Measurements from ENCODE around the gene CHAT.

Gene CHAT

DNA sequence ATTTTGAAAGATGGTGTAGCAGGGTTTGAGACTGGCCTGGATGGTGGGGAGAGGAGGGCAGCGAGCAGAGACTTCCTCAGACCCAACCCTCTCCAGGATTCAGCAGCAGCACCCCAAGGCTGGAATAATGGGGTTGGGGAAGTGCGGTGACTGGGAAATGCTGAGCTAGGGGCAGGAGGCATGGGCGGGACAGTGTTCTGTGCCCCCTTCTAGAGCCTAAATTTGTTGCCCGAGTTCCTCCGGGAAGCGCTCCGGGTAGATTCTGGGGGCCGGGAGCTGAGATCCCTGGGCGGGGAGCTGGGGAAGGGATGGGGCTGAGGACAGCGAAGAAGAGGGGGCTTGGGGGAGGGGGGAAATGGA, at the start of gene CHAT:
Gene CHAT, plus strand, starts transcription at position 156 of the 360 bp plus-strand sequence. Its CDS starts 153 bp downstream, at position 309.
- no peak for DNase-seq (ENCODE audit: low read depth in 3 of 3)

DNA sequence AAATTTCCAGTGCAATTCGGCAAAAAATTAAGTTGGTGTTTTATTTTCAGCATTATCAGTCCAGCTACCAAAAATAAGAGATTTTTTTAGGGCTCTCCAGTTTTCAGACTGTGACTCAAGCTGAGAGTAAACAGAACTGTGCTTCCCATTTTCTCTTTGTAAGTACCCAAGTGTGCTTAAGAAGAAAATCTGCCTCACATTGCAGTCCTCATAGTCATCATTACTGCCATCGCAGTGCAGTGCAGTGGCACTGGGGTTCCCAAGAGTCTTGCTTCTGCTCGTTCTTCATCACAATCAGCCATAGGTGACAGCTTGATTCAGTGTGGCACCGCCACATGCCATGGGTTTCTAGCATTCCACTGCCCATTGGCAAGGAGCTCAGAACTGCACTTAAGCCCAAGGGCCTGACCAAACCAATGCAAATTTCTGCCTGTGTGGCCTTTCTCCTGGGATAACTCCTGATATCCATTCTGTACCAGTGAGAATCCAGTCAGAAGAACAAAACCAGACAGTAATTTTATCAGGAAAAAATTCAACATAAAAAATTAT, 49.3 kb upstream of the CHAT start:
- DNase-seq (ENCODE audit: low read depth in 3 of 3): no peak

DNA sequence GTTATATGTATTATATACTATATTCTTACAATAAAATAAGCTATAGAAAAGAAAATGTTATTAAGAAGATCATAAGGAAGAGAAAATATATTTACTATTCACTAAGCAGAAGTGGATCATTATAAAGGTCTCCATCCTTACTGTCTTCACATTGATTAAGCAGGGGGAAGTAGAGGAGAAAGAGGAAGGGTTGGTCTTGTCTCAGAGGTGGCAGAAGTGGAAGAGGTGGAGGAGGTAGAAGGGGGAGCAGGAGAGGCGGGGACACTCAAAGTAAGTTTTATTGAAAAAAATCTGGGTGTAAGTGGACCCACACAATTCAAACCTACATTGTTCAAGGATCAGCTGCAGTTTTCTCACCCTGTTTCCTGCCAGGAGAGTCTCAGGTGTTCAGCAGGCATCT, 46.0 kb upstream of the CHAT start:
- DNase-seq (ENCODE audit: low read depth in 3 of 3): no peak

GRCh38 chr10:49568235-49568634, 45.6 kb upstream of the CHAT start:
- no peak for DNase-seq (ENCODE audit: low read depth in 3 of 3)

DNA sequence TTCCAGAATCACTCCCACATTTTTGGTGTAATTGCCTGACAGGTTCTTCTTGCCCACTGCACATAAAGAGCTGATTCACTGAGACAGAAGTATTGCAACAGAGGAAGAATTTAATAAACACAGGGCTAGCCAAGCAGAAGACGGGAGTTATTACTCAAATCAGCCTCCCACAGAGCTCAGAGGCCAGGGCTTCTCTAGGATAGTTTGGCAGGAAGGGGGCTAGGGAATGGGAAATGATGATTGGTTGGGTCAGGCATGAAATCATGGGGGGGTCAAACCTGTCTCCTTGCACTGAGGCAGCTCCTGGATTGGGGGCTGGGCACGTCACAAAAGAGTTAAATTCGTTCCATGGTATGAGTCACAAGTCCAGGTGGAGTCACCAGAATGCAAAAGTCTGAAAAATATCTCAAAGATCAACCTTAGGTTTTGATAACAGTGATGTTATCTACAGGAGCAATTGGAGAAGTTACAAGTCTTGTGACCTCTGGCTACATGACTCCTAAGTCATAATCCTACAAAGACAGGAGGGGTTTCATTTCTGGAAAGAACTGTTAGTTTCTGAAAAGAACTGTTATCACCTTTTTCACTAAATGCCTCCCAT, 44.7 kb upstream of the CHAT start:
- no peak for DNase-seq (ENCODE audit: low read depth in 3 of 3)

GRCh38 chr10:49571388-49571787, 42.4 kb upstream of the CHAT start:
- DNase-seq (ENCODE audit: low read depth in 3 of 3): no peak

GRCh38 chr10:49572594-49573114, 41.2 kb upstream of the CHAT start:
- no peak for DNase-seq (ENCODE audit: low read depth in 3 of 3)

DNA sequence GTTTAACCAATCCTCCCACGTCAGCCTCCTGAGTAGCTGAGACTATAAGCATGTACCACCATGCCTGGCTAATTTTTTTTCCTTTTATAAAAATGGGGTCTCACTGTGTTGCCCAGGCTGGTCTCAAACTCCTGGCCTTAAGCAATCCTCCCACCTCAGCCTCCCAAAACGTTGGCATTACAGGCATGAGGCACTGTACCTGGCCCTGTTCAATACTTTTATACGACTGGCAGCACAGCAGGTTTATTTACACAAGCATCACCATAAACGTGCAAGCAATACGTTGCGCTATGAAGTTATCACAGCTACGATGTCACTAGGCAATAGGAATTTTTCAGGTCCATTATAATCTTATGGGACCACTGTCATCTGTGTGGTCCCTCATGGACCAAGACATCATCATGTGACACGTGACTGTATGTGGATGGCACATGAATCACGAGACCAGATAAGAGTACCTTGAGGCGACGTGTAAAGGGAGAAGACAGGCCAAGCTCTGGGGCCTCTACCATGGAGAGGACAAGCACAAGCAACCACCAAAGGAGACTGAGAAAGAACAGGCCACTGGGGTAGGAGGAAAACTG, 38.3 kb upstream of the CHAT start:
- DNase-seq (ENCODE audit: low read depth in 3 of 3): no peak

GRCh38 chr10:49577182-49577925, 36.5 kb upstream of the CHAT start:
- DNase-seq (ENCODE audit: low read depth in 3 of 3): no peak

- DNase-seq (ENCODE audit: low read depth in 3 of 3): no peak
Observed at GRCh38 chr10:49578392-49578791, 35.4 kb upstream of the CHAT start.

GRCh38 chr10:49579621-49580020, 34.2 kb upstream of the CHAT start:
- DNase-seq (ENCODE audit: low read depth in 3 of 3): no peak

DNA sequence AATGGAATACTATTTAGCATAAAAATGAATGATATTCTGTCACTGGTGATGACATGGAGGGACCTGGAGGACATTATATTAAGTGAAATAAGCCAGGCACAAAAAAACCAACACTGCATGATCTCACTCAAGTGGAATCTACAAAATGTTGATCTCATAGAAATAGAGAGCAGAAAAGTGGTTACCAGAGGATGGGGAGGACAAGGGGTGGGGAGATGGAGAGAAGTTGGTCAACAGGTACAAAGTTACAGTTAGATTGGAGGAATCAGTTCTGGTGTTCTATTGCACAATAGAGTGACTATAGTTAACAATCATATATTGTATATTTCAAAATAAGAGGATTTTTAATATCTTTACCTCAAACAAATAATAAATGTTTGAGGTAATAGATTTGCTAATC, 28.4 kb upstream of the CHAT start:
- DNase-seq (ENCODE audit: low read depth in 3 of 3): no peak

GRCh38 chr10:49587981-49588380, 25.9 kb upstream of the CHAT start:
- no peak for DNase-seq (ENCODE audit: low read depth in 3 of 3)

DNA sequence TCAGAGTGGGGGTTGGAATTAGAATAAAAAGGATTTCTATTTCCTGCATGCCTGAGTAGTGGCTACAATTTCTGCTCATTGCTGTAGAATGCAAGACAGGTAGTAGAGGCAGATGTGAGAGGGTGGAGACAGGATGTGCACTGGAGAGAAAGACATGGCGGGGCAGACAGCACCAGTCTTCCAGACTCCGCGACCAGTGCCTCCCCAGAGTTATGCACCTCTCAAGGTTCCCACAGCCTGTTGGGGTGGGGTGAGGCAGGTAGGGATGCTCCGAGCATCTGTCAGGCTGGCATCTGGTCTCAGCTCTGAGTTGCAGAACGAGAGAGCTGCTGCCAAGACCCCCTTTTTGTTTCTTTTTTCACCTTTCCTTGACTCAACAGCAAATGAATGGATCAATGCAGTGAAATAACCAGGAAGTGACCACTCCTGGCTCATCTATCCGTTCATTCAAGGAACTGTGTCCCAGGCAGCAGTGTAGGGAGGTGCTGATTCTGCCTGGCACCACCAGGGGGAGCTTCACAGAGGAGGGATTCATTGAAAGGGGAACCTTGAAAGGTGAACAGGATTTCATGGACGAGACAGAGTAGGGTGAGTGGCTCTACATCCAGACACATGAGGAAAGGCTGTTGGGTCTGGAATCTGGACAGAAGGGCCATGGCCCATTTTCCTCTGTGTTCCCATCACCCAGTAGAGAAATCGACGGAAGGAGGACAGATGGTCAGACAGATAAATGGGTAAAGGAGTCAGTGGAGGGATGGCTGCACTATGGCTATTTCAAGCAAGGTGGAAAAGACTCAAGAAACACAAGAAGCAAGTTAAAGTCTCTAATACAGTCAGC, 20.9 kb upstream of the CHAT start:
- DNase-seq (ENCODE audit: low read depth in 3 of 3): peak; percentile 17 to 23 (median 20)

- DNase-seq (ENCODE audit: low read depth in 3 of 3): no peak
Observed at GRCh38 chr10:49593564-49593875, 20.3 kb upstream of the CHAT start.

- no peak for DNase-seq (ENCODE audit: low read depth in 3 of 3)
Observed at GRCh38 chr10:49593998-49594397, 19.8 kb upstream of the CHAT start.

- DNase-seq (ENCODE audit: low read depth in 3 of 3): no peak
Observed at GRCh38 chr10:49594594-49594993, 19.2 kb upstream of the CHAT start.

DNA sequence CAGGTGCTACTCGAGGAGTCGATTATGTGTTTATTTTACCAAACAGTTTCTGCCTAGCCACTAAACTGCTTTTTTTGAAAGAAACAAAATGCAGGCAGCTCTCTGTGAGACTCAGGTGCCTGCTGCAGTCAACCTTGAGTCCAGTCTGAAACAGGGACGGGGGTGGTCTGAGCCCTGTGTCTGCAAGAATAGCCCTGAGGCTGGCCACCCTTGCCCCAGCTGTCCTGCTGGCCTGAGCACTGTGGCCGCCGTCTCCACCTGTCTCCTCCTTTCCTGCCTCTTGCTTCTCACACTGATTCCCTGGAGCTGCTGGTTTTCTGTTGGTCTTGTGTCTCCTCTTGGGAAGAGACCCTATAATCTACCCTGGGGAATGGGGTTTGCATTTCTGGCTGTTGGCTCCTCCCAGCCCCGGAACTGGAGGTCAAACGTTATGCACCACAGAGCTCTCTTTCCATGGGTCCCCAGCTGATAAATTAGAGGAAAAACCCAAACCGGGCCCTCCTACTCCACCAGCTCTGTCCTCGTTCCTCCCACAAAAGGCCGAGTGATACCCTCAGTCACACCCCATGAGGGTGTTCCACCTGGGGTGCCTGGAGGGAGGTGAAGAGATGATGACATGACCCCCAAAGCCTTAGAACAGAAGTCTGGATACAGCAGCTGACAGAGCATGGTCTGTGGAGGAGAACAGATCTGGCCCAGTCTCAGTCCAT, 18.7 kb upstream of the CHAT start:
- no peak for DNase-seq (ENCODE audit: low read depth in 3 of 3)

DNA sequence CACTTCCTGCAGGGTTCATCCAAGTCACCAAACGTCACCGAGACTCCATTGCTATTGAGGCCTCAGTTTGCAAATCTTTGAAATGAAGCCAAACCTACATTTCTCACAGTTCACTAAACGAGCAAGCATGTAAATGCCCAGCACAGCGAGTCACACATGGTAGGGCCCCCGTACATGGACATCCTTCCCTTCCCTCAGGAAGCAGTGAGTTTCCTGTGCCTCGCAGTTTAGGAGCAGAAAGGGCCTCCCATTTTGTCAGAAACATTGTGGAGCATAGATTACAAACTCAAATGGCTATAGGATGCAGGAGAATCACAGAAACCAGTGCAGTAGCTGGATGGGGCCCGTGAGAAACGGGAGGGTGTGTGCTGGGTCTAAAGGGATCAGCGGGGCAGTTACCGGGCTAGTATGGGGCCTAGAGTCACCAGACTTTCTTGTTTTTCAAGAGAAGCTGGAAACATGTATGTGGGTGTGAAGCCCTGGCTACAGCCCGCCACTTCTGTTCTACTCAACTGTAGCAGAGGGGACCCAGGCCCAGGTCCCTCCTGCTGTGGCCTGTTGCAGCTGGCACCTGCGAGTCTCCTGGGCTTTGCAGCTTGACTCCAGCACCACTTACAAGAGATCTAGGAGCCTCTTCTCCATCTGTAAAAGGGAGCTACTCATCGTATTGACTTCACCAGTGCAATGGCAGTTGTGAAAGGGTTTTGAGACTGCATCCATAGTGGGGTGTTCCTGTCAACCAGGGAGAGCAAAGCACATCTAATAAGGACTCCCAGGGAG, 17.9 kb upstream of the CHAT start:
- no peak for DNase-seq (ENCODE audit: low read depth in 3 of 3)

DNA sequence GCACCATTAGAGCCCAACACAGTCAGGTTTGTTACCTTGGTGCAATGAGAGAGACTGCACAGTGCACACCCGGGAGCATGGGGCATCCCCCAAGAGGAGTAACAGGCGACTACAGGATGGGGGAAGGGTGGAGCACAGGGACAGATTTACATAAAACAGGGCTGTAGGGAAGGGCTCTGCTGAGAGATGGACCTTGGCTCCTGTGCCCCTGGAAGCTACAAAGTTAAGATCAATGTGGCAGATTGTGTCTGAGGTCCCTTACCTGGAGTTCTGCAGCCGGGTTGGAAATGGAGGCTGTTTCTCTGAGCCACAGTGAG, 17.4 kb upstream of the CHAT start:
- DNase-seq (ENCODE audit: low read depth in 3 of 3): no peak

DNA sequence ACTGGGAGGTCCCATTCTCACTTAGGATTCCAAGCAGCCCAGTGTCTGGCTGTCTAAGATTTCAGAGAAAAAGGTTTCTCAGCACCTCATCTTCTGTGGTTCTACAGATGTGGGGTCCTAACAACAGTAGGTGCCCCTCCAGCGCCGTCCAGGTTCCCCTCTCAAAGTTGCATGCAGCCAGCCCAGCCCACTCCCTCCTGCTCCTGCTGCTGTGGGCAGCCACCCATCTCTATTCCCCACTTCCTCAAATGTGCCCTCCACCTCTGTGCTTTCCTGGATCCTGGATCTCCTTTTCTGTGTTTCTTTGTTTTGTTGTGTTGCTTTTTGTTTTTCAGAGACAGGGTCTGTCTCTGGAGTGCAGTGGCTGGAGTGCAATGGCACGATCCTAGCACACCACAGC, 17.0 kb upstream of the CHAT start:
- no peak for DNase-seq (ENCODE audit: low read depth in 3 of 3)

All from stimulated activated CD4-positive, alpha-beta T cell treated with anti-CD3 and anti-CD28 coated beads, TNF-alpha, amount 100 ng/mL, for 4 hours (primary cell).